Measurements from ENCODE around the gene MRPL1.
"Not testable (repeated sequence)": the region's sequence is repeated elsewhere in the genome, so short reads cannot be mapped to it uniquely, and the experiment has no call there.

Gene MRPL1

DNA sequence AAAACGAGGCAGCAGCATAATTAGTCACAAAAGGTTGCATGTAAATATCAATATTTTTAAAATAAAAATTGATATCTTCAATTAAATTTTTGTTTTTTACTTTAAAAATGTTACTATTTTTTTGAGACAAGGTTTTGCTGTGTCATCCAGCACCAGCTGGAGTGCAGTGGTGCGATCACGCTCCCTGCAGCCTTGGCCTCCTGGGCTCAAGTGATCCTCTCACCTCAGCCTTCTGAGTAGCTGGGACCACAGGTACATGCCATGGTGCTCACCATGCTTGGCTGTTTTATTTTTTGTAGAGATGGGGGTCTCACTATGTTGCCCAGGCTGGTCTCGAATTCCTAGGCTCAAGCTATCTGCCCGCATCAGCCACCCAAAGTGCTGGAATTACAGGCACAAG lies 97.7 kb downstream of the MRPL1 start:
- no peak for DNase-seq (ENCODE audit: low read depth, low spot score)
- no peak overlapping the region for H3K4me3 ChIP-seq (ENCODE audit: low read depth, low read length)
- ChIA-PET CTCF (interaction anchor here (0.7 to 4.3 kb wide), 18 partner anchors 8 to 962 kb away, joined by 3 to 48 read pairs (median 5); no protein-coding TSS in a partner anchor), POLR2A (no interaction called here)
- no peak for TF ChIP-seq CTCF (IDR thresholded peaks at IDR 0.05; ENCODE audit: insufficient read depth, low read length, missing control alignments)

DNA sequence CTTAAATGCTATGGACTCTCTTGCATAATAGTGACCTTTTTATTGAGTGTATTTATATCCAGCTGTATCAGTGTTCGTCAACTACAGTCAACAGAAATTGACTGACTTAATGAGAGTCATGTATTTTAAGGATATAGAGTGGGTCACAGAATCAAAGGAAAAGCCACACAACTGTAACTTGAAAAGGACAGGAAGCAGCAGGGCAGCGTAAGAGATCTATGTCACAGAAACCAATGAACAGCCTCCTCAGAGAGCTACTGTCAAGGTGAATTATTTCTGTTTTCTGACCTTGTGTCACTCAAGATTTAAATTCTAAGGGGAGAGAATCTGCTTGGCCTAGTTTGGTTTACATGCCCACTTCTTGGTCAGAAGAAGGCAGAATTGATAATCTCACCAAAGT lies 100.4 kb downstream of the MRPL1 start:
- ChIA-PET CTCF (interaction anchor here (0.6 kb wide), 1 partner anchor 13 kb away, joined by 3 read pairs; no protein-coding TSS in a partner anchor), POLR2A (no interaction called here)
- no peak for TF ChIP-seq CTCF (IDR thresholded peaks at IDR 0.05; ENCODE audit: insufficient read depth, low read length, missing control alignments)
- DNase-seq (ENCODE audit: low read depth, low spot score), result no peak
- H3K4me3 ChIP-seq (ENCODE audit: low read depth, low read length), result no peak overlapping the region

DNA sequence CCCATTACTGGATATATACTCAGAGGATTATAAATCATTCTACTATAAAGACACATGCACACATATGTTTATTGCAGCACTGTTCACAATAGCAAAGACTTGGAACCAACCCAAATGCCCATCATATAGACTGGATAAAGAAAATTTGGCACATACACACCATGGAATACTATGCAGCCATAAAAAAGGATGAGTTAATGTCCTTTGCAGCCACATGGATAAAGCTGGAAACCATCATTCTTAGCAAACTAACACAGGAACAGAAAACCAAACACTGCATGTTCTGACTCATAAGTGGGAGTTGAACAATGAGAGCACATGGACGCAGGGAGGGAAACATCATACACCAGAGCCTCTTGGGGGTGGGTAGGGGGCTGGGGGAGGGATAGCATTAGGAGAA lies 111.0 kb downstream of the MRPL1 start:
- CTCF ChIA-PET; H3K4me3 ChIP-seq (ENCODE audit: low read depth, low read length); POLR2A ChIA-PET; DNase-seq (ENCODE audit: low read depth, low spot score): not testable (repeated sequence)

- CTCF ChIA-PET, result interaction anchor here (1.1 kb wide), 1 partner anchor 11 kb away, joined by 5 read pairs; no protein-coding TSS in a partner anchor
- H3K4me3 ChIP-seq (ENCODE audit: low read depth, low read length); POLR2A ChIA-PET; DNase-seq (ENCODE audit: low read depth, low spot score): not testable (repeated sequence)
Observed at GRCh38 chr4:77982900-77983540, 120.4 kb downstream of the MRPL1 start.

DNA sequence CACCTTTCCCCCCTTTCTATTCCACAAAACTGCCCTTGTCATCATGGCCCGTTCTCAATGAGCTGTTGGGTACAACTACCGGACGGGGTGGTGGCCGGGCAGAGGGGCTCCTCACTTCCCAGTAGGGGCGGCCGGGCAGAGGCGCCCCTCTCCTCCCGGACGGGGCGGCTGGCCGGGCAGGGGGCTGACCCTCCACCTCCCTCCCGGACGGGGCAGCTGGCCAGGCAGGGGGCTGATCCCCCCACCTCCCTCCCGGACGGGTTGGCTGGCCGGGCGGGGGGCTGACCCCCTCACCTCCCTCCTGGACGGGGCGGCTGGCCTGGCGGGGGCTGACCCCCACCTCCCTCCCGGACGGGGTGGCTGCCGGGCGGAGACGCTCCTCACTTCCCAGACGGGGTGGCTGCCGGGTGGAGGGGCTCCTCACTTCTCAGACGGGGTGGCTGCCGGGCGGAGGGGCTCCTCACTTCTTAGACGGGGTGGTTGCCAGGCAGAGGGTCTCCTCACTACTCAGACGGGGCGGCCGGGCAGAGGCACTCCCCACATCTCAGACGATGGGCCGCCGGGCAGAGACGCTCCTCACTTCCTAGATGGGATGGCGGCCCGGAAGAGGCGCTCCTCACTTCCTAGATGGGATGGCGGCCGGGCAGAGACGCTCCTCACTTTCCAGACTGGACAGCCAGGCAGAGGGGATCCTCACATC lies 121.1 kb downstream of the MRPL1 start:
- H3K4me3 ChIP-seq (ENCODE audit: low read depth, low read length); POLR2A ChIA-PET; DNase-seq (ENCODE audit: low read depth, low spot score); CTCF ChIA-PET: not testable (repeated sequence)

DNA sequence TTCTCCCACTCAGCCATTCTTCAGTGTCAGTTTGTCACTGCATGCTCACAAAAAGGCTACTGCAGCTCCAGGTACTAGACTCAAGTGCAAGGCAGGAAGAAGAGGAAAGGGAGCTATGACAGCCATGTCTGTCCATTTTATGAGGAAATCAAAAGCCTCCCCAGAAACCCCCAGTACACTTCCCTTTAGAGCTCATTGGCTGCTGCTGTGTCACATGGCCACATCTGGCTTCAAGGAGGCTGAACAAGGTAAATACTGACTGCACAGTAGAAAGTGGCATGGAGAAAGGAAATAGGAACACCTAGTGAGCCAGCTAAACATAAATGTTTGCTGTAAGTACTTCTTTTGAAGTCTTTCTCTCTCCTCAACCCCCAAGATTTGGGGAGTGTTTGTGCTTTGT lies 127.3 kb downstream of the MRPL1 start:
- ChIA-PET CTCF (interaction anchor here (0.9 to 1.7 kb wide), 2 partner anchors 14 to 30 kb away, joined by 3 read pairs; no protein-coding TSS in a partner anchor), POLR2A (no interaction called here)
- DNase-seq (ENCODE audit: low read depth, low spot score), result no peak
- no peak for TF ChIP-seq CTCF (IDR thresholded peaks at IDR 0.05; ENCODE audit: insufficient read depth, low read length, missing control alignments)
- no peak overlapping the region for H3K4me3 ChIP-seq (ENCODE audit: low read depth, low read length)

GRCh38 chr4:77990456-77990855 lies 127.8 kb downstream of the MRPL1 start:
- DNase-seq (ENCODE audit: low read depth, low spot score), result no peak
- no peak for TF ChIP-seq CTCF (IDR thresholded peaks at IDR 0.05; ENCODE audit: insufficient read depth, low read length, missing control alignments)
- H3K4me3 ChIP-seq (ENCODE audit: low read depth, low read length), result no peak overlapping the region
- CTCF ChIA-PET, result interaction anchor here (1.7 kb wide), 1 partner anchor 15 kb away, joined by 3 read pairs; no protein-coding TSS in a partner anchor
- POLR2A ChIA-PET, result no interaction called here

Data from AG04449 (cell line).